AG09319 (cell line): ENCODE measurements around the gene GNAI2.

Source experiments
- DNase-seq: peaks from one replicate; pipeline ENCODE4 v3.0.0-alpha.2; 2010; ENCODE audit warnings: low read depth; ENCODE audit errors: extremely low read depth
- CTCF ChIP-seq: IDR thresholded peaks from 2 replicates; pipeline ENCODE4 v1.5.1; 2011; ENCODE audit warnings: low read depth, mild to moderate bottlenecking, inconsistent platforms, low read length, moderate library complexity

The GNAI2 gene

GRCh38 chr3:50273689-50274065 is 37.7 kb downstream of the GNAI2 start:
- no peak for DNase-seq
- TF ChIP-seq CTCF: no peak

GRCh38 chr3:50274371-50275104 is 38.5 kb downstream of the GNAI2 start:
- DNase-seq: no peak
- TF ChIP-seq CTCF: peak; percentile 63

GRCh38 chr3:50275141-50275995 is 39.4 kb downstream of the GNAI2 start:
- no peak for TF ChIP-seq CTCF
- no peak for DNase-seq

- TF ChIP-seq CTCF: no peak
- no peak for DNase-seq
Observed at GRCh38 chr3:50275996-50276761, 40.2 kb downstream of the GNAI2 start.

- TF ChIP-seq CTCF: no peak
- DNase-seq: no peak
Observed at GRCh38 chr3:50276762-50277101, 40.7 kb downstream of the GNAI2 start.

- DNase-seq: no peak
- no peak for TF ChIP-seq CTCF
Observed at GRCh38 chr3:50278123-50278879, 42.3 kb downstream of the GNAI2 start.
